Liver (tissue), 9 donors: ENCODE results near the gene SGSM1. TPM values are rescaled to one million over a fixed set of nuclear protein-coding genes. Genes with fewer than 3 reads are reported as not detected.

Experiments used
- DNase-seq: peaks from one replicate; pipeline ENCODE4 v3.0.0-alpha.2; 2017; ENCODE audit warnings: low spot score
- H3K27ac ChIP-seq, 2 donors: one replicate each; pipeline ENCODE4 v1.7.0; 2013; ENCODE audit warnings: inconsistent platforms in 2 of 2, low read length in 2 of 2, control low read depth in 1 of 2, low read depth in 1 of 2, mild to moderate bottlenecking in 1 of 2
- H3K27me3 ChIP-seq, 4 donors: one replicate each; pipeline versions ENCODE4 v1.6.1 to v1.7.0; 2013; ENCODE audit warnings: low read length in 3 of 4, inconsistent platforms in 1 of 4, mild to moderate bottlenecking in 1 of 4, moderate library complexity in 1 of 4; ENCODE audit not compliant: control insufficient read depth in 4 of 4, insufficient read depth in 4 of 4
- H3K36me3 ChIP-seq, 4 donors: one replicate each; pipeline versions ENCODE4 v1.6.1 to v1.7.0; 2013; ENCODE audit warnings: low read length in 3 of 4, mild to moderate bottlenecking in 3 of 4, low read depth in 1 of 4, moderate library complexity in 1 of 4; ENCODE audit not compliant: control insufficient read depth in 4 of 4, insufficient read depth in 3 of 4
- H3K4me1 ChIP-seq, 4 donors: one replicate each; pipeline versions ENCODE4 v1.6.1 to v1.7.0; 2013; ENCODE audit warnings: low read length in 3 of 4, mild to moderate bottlenecking in 3 of 4, moderate library complexity in 1 of 4; ENCODE audit not compliant: control insufficient read depth in 4 of 4, insufficient read depth in 4 of 4
- H3K4me3 ChIP-seq, 3 donors: one replicate each; pipeline versions ENCODE4 v1.6.1 to v1.7.0; 2013; ENCODE audit warnings: low read length in 3 of 3, control low read depth in 1 of 3, low read depth in 1 of 3, mild to moderate bottlenecking in 1 of 3
- H3K9ac ChIP-seq, 2 donors: one replicate each; pipeline ENCODE4 v1.7.0; 2013; ENCODE audit warnings: low read length in 2 of 2, mild to moderate bottlenecking in 2 of 2, moderate library complexity in 2 of 2, control low read depth in 1 of 2, low read depth in 1 of 2
- H3K9me3 ChIP-seq, 4 donors: one replicate each; pipeline versions ENCODE4 v1.6.1 to v1.7.0; 2013; ENCODE audit warnings: low read length in 3 of 4; ENCODE audit not compliant: control insufficient read depth in 4 of 4
- CTCF ChIP-seq: fragments of 150-350 bp; IDR thresholded peaks from 2 replicates; pipeline ENCODE4 v1.5.1; 2017; ENCODE audit warnings: improper control_type of control experiment, low read depth, low read length; ENCODE audit not compliant: missing input control
- EGR1 ChIP-seq, 2 donors: IDR thresholded peaks; 2 replicates each; pipeline ENCODE4 v1.6.1; 2016 to 2018; ENCODE audit warnings: antibody characterized with exemption in 2 of 2, low read depth in 2 of 2
- FOXA2 ChIP-seq: IDR thresholded peaks from 2 replicates; pipeline ENCODE4 v1.6.1; 2016; ENCODE audit warnings: antibody characterized with exemption
- GABPA ChIP-seq, 2 donors: IDR thresholded peaks in 1 of 2; conservative IDR thresholded peaks in 1 of 2; 2 replicates each; pipeline ENCODE4 v1.6.1; 2016; ENCODE audit warnings: antibody characterized with exemption in 2 of 2, mild to moderate bottlenecking in 1 of 2, moderate library complexity in 1 of 2
- HNF4G ChIP-seq: IDR thresholded peaks from 2 replicates; pipeline ENCODE4 v1.6.1; 2016; ENCODE audit warnings: antibody characterized with exemption
- JUND ChIP-seq, 2 donors: IDR thresholded peaks; 2 replicates each; pipeline ENCODE4 v1.6.1; 2016; ENCODE audit warnings: antibody characterized with exemption in 2 of 2
- MAX ChIP-seq: IDR thresholded peaks from 2 replicates; pipeline ENCODE4 v1.6.1; 2016; ENCODE audit warnings: antibody characterized with exemption
- NR2F2 ChIP-seq: IDR thresholded peaks from 2 replicates; pipeline ENCODE4 v1.6.1; 2016; ENCODE audit warnings: antibody characterized with exemption
- RAD21 ChIP-seq, 2 donors: IDR thresholded peaks; 2 replicates each; pipeline ENCODE4 v1.6.1; 2016; ENCODE audit warnings: antibody characterized with exemption in 2 of 2, mild to moderate bottlenecking in 2 of 2
- TAF1 ChIP-seq: conservative IDR thresholded peaks from 2 replicates; pipeline ENCODE4 v1.6.1; 2016; ENCODE audit warnings: antibody characterized with exemption, mild to moderate bottlenecking
- WGBS: extraction: QIAGEN DNeasy Blood & Tissue Kit; methylation state at CpG from one replicate; pipeline ENCODE4 v1.1.7; 2013; 5-methylcytosine and 5-hydroxymethylcytosine counted together
- polyA plus RNA-seq, 2 donors: library from polyadenylated mRNA; stranded (reverse) in 1 of 2; unstranded in 1 of 2; fragments of 200-250 nt in 1 of 2; fragments of >200 nt in 1 of 2; fragmentation: Nextera tagmentation in 1 of 2; extraction: Ambion mirVana in 1 of 2; gene quantifications; one replicate each; pipeline versions ENCODE4 v1.2.1 to v1.2.3, GENCODE V29; 2013 to 2015
- total RNA-seq, 2 donors: library from RNA; depleted of rRNA; stranded (reverse); fragments of >200 nt; gene quantifications; one replicate each; pipeline ENCODE4 v1.2.3, GENCODE V29; 2014
- TF ChIP-seq, protein P1 (sequence below): IDR thresholded peaks from 2 replicates; pipeline ENCODE4 v1.6.1; 2016; ENCODE audit warnings: antibody characterized with exemption, mild to moderate bottlenecking
- TF ChIP-seq, protein P2 (sequence below): IDR thresholded peaks from 2 replicates; pipeline ENCODE4 v1.6.1; 2016; ENCODE audit warnings: antibody characterized with exemption
- donor health status: healthy.
- donor health status: healthy.
- donor health status: healthy.
- donor health status: healthy.
- donor health status: healthy.

The SGSM1 gene
- total and polyA plus RNA-seq, 4 donors: 0.08 to 0.51 (median 0.21) TPM

- Histone ChIP-seq H3K9me3 (no peaks in the 10 kb centered on the region), H3K4me1 (no peaks in the 10 kb centered on the region), H3K27ac (no peak overlapping the region), H3K9ac (no peak overlapping the region), H3K27me3 (no peaks in the 10 kb centered on the region), H3K4me3 (no peak overlapping the region), H3K36me3 (no peaks in the 10 kb centered on the region)
- no peak for DNase-seq
- TF ChIP-seq, protein P1, sequence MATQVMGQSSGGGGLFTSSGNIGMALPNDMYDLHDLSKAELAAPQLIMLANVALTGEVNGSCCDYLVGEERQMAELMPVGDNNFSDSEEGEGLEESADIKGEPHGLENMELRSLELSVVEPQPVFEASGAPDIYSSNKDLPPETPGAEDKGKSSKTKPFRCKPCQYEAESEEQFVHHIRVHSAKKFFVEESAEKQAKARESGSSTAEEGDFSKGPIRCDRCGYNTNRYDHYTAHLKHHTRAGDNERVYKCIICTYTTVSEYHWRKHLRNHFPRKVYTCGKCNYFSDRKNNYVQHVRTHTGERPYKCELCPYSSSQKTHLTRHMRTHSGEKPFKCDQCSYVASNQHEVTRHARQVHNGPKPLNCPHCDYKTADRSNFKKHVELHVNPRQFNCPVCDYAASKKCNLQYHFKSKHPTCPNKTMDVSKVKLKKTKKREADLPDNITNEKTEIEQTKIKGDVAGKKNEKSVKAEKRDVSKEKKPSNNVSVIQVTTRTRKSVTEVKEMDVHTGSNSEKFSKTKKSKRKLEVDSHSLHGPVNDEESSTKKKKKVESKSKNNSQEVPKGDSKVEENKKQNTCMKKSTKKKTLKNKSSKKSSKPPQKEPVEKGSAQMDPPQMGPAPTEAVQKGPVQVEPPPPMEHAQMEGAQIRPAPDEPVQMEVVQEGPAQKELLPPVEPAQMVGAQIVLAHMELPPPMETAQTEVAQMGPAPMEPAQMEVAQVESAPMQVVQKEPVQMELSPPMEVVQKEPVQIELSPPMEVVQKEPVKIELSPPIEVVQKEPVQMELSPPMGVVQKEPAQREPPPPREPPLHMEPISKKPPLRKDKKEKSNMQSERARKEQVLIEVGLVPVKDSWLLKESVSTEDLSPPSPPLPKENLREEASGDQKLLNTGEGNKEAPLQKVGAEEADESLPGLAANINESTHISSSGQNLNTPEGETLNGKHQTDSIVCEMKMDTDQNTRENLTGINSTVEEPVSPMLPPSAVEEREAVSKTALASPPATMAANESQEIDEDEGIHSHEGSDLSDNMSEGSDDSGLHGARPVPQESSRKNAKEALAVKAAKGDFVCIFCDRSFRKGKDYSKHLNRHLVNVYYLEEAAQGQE: no peak
- TF ChIP-seq GABPA (IDR thresholded peaks at IDR 0.05 in 1 of 2, conservative IDR thresholded peaks at IDR 0.05 in 1 of 2) (no peak), TAF1 (no peak), NR2F2 (no peak), RAD21 (IDR thresholded peaks at IDR 0.05) (no peak), CTCF (no peak), FOXA2 (no peak), EGR1 (IDR thresholded peaks at IDR 0.05; ENCODE audit: low read depth in 2 of 2) (no peak), HNF4G (no peak)
- TF ChIP-seq, protein P2, sequence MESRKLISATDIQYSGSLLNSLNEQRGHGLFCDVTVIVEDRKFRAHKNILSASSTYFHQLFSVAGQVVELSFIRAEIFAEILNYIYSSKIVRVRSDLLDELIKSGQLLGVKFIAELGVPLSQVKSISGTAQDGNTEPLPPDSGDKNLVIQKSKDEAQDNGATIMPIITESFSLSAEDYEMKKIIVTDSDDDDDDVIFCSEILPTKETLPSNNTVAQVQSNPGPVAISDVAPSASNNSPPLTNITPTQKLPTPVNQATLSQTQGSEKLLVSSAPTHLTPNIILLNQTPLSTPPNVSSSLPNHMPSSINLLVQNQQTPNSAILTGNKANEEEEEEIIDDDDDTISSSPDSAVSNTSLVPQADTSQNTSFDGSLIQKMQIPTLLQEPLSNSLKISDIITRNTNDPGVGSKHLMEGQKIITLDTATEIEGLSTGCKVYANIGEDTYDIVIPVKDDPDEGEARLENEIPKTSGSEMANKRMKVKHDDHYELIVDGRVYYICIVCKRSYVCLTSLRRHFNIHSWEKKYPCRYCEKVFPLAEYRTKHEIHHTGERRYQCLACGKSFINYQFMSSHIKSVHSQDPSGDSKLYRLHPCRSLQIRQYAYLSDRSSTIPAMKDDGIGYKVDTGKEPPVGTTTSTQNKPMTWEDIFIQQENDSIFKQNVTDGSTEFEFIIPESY: no peak
- 77% methylated on average over 2 of the region's 2 CpGs for WGBS
These were observed 81.2 kb downstream of the SGSM1 start for GRCh38 chr22:24887260-24887659.

- peak overlapping the region; percentile 88 to 94 for H3K27ac ChIP-seq
- H3K9me3 ChIP-seq: peaks cover 0 to 3% (median 0%) of the 10 kb centered on the region in 4 donors
- TF ChIP-seq MAX: no peak
- no peak for TF ChIP-seq JUND (IDR thresholded peaks at IDR 0.05)
- no peak for TF ChIP-seq HNF4G
- no peak for TF ChIP-seq NR2F2
- H3K4me1 ChIP-seq: peaks cover 3 to 16% (median 6%) of the 10 kb centered on the region in 4 donors
- 92% methylated on average over 20 of the region's 20 CpGs for WGBS
- H3K4me3 ChIP-seq: no peak overlapping the region
- H3K9ac ChIP-seq: no peak overlapping the region
- no peak for DNase-seq
- no peaks in the 10 kb centered on the region for H3K27me3 ChIP-seq
- no peaks in the 10 kb centered on the region for H3K36me3 ChIP-seq
These were observed 87.5 kb downstream of the SGSM1 start for GRCh38 chr22:24893341-24894070.
